Muscle of leg (tissue), 11 donors: ENCODE results near the gene NCOA1. TPM values are rescaled to one million over a fixed set of nuclear protein-coding genes. Genes with fewer than 3 reads are reported as not detected.
"Not testable (repeated sequence)": the region's sequence is repeated elsewhere in the genome, so short reads cannot be mapped to it uniquely, and the experiment has no call there.

Experiments
- DNase-seq: peaks from one replicate; pipeline ENCODE4 v3.0.0; 2013
- H3K27ac ChIP-seq: one replicate; pipeline ENCODE4 v1.5.1; 2013; ENCODE audit warnings: mild to moderate bottlenecking, low read length, control low read depth
- H3K27me3 ChIP-seq: one replicate; pipeline ENCODE4 v1.6.1; 2013; ENCODE audit warnings: low read length; ENCODE audit not compliant: control insufficient read depth, insufficient read depth
- H3K36me3 ChIP-seq: one replicate; pipeline ENCODE4 v1.6.1; 2013; ENCODE audit warnings: low read length; ENCODE audit not compliant: control insufficient read depth, insufficient read depth
- H3K4me1 ChIP-seq: one replicate; pipeline ENCODE4 v1.6.1; 2013; ENCODE audit warnings: low read length; ENCODE audit not compliant: control insufficient read depth, insufficient read depth
- H3K4me3 ChIP-seq: one replicate; pipeline ENCODE4 v1.5.1; 2013; ENCODE audit warnings: low read length, control low read depth
- H3K9me3 ChIP-seq: replicated peaks from 2 replicates; pipeline ENCODE4 v1.6.1; 2013; ENCODE audit warnings: low read depth, low read length; ENCODE audit not compliant: control insufficient read depth
- WGBS: methylation state at CpG from one replicate; pipeline ENCODE4 v1.1.5; 2013; ENCODE audit warnings: missing lambda C conversion rate; ENCODE audit not compliant: insufficient coverage; 5-methylcytosine and 5-hydroxymethylcytosine counted together
- polyA plus RNA-seq, 8 donors: library from polyadenylated mRNA; unstranded; fragments of 120-200 nt; gene quantifications; one replicate each; pipeline versions ENCODE4 v1.2.1 to v1.2.3, GENCODE V29; 2013; ENCODE audit warnings: inconsistent platforms in 1 of 8, low replicate concordance in 1 of 8; ENCODE audit not compliant: insufficient read length in 8 of 8, insufficient read depth in 1 of 8
- total RNA-seq: library from RNA; stranded (reverse); fragments of 120-200 nt; gene quantifications from one replicate; pipeline ENCODE4 v1.2.4, GENCODE V29; 2013

Gene NCOA1
- total and polyA plus RNA-seq, 9 donors: 69.6 to 106 (median 89.6) TPM

GRCh38 chr2:24473626-24474025, 17.4 kb upstream of the NCOA1 start:
- Histone ChIP-seq H3K4me3 (no peak overlapping the region), H3K27me3 (no peaks in the 10 kb centered on the region), H3K27ac (no peak overlapping the region), H3K36me3 (no peaks in the 10 kb centered on the region), H3K4me1 (peaks cover 5% of the 10 kb centered on the region), H3K9me3 (no peaks in the 10 kb centered on the region)
- no peak for DNase-seq

DNA sequence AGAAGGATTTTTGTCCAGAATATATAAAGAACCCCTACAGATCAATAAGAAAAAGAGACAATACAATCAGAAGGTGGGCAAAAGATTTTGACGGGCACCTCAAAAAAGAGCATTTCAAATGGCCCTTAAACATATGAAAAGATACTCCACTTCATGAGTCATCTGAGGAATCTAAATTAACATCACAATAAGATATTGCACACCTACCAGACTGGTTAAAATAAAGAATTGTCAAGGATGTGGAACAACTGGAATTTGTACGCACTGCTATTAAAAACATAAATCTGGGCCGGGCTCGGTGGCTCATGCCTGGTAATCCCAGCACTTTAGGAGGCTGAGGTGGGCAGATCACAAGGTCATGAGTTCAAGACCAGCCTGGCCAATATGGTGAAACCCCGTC, 17.0 kb upstream of the NCOA1 start:
- H3K36me3 ChIP-seq: no peaks in the 10 kb centered on the region
- H3K9me3 ChIP-seq: no peaks in the 10 kb centered on the region
- 85% methylated on average over 4 of the region's 5 CpGs for WGBS
- H3K4me1 ChIP-seq: peaks cover 5% of the 10 kb centered on the region
- H3K27me3 ChIP-seq: no peaks in the 10 kb centered on the region
- H3K27ac ChIP-seq: no peak overlapping the region
- DNase-seq: no peak
- no peak overlapping the region for H3K4me3 ChIP-seq

- no peak for DNase-seq
- 62% methylated on average over 3 of the region's 6 CpGs for WGBS
- H3K27ac ChIP-seq: no peak overlapping the region
- H3K27me3 ChIP-seq: no peaks in the 10 kb centered on the region
- H3K4me3 ChIP-seq: no peak overlapping the region
- peaks cover 3% of the 10 kb centered on the region for H3K4me1 ChIP-seq
- peaks cover 4% of the 10 kb centered on the region for H3K9me3 ChIP-seq
- no peaks in the 10 kb centered on the region for H3K36me3 ChIP-seq
Measured at GRCh38 chr2:24477229-24477628, 13.8 kb upstream of the NCOA1 start.

DNA sequence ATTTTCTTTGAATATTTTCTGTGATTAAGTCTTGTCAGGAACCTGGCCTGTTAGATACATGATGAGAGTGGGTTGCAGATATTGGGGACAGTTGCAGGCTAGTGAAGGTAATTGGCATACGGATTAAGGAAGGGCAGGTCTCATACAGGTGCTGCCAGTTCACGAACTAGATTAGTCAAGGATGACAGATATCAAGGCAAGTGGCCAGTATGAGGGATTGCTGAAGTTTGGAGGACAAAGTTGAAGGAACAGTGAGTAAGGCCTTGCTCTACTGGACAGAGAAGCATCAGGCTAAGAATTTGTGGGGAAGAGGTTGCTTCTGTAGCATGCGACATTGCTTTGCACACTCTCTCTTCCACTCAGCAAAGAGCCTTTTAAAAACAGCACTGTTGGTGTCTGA, 12.8 kb upstream of the NCOA1 start:
- no peaks in the 10 kb centered on the region for H3K36me3 ChIP-seq
- H3K27me3 ChIP-seq: no peaks in the 10 kb centered on the region
- no peak overlapping the region for H3K27ac ChIP-seq
- DNase-seq: no peak
- H3K4me1 ChIP-seq: peaks cover 9% of the 10 kb centered on the region
- H3K9me3 ChIP-seq: peaks cover 4% of the 10 kb centered on the region
- WGBS: 70% methylated on average over 2 of the region's 3 CpGs
- H3K4me3 ChIP-seq: no peak overlapping the region

DNA sequence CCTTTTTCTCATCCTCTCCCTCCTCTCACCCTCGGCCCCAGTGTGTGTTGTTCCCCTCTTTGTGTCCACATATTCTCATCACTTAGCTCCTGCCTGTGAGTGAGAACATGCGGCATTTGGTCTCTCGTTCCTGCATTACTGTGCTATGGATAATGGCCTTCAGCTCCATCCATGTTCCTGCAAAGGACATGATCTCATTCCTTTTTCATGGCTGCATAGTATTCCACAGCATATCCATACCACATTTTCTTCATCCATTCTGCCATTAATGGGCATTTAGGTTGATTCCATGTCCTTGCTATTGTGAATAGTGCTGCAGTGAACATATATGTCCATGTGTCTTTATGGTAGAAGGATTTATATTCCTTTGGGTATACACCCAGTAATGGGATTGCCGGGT, 10.8 kb upstream of the NCOA1 start:
- no peak for DNase-seq
- no peaks in the 10 kb centered on the region for H3K27me3 ChIP-seq
- no peak overlapping the region for H3K4me3 ChIP-seq
- H3K36me3 ChIP-seq: no peaks in the 10 kb centered on the region
- WGBS: 94% methylated on average over 3 of the region's 4 CpGs
- H3K4me1 ChIP-seq: peaks cover 9% of the 10 kb centered on the region
- peaks cover 4% of the 10 kb centered on the region for H3K9me3 ChIP-seq
- H3K27ac ChIP-seq: no peak overlapping the region

DNA sequence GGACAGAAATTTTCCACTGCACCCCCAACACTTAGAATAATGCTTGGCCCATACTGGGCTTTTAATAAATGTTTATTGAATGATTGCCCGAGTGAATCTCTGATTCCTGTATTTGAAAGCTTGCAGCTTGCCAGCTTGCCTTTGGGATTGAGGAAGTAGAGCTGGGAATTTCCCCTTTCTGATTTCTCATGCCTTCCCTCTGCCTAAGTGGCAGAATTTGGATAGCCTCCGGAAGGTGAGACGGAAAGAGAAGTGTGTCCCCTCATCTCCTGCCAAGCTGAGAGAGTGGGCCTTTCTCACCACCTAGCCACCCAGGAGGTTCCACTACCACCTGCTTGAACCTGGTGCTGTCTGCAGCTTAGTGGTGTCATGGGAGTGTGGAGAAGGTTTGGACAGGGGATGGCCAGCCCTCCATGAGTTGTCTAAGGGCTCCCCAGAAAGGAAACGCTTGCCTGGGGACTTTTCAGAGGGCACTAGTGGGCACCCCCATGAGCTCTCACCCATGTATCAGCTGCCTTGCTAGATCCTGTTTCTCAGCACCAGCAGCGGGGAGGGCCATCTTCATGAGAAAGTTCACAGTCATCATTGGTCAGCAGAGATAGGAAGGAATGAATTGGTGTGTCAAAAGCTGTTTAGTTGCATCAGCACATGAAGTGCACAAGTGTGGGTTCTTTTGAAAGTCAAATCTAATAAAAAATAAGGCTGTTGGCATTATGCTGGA, 8.6 kb upstream of the NCOA1 start:
- Histone ChIP-seq H3K27ac (no peak overlapping the region), H3K27me3 (no peaks in the 10 kb centered on the region), H3K4me3 (no peak overlapping the region), H3K4me1 (peaks cover 9% of the 10 kb centered on the region), H3K36me3 (no peaks in the 10 kb centered on the region), H3K9me3 (peaks cover 4% of the 10 kb centered on the region)
- peak; percentile 38 for DNase-seq
- 87% methylated on average over 3 of the region's 5 CpGs for WGBS

DNA sequence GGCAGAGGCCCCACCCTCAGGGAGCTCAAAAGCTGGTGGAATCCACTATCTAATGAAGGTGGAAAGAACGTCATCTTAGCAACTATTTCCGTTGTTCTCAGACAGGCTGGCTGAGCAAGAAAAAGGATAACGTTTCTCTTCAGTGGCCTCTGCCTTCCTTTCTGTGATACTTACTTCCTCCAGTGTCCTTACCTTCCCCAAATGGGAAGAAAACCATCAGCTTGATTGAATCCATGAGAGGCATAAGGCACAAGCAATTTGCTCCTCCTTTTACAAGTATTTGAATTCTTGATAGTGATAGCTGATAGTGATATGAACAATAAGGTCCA, 8.1 kb upstream of the NCOA1 start:
- H3K27me3 ChIP-seq: no peaks in the 10 kb centered on the region
- peaks cover 4% of the 10 kb centered on the region for H3K9me3 ChIP-seq
- H3K27ac ChIP-seq: no peak overlapping the region
- no peak for DNase-seq
- H3K4me3 ChIP-seq: no peak overlapping the region
- H3K36me3 ChIP-seq: no peaks in the 10 kb centered on the region
- H3K4me1 ChIP-seq: peaks cover 9% of the 10 kb centered on the region
- WGBS: 44% methylated on average over 3 of the region's 3 CpGs

DNA sequence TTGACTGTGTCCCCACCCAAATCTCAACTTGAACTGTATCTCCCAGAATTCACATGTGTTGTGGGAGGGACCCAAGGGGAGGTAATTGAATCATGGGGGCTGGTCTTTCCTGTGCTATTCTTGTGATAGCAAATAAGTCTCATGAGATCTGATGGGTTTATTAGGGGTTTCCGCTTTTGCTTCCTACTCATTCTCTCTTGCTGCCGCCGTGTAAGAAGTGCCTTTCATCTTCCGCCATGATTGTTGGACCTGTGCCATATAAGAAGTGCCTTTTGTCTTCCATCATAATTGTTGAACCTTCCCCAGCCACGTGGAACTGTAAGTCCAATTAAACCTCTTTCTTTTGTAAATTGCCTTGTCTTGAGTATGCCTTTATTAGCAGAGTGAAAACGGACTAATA, 6.4 kb upstream of the NCOA1 start:
- WGBS: 100% methylated on average over 1 of the region's 6 CpGs
- not testable (repeated sequence) for DNase-seq

GRCh38 chr2:24485197-24485596, 5.9 kb upstream of the NCOA1 start:
- Histone ChIP-seq H3K9me3 (peaks cover 2% of the 10 kb centered on the region), H3K4me1 (peaks cover 15% of the 10 kb centered on the region), H3K36me3 (no peaks in the 10 kb centered on the region), H3K27me3 (no peaks in the 10 kb centered on the region), H3K4me3 (no peak overlapping the region), H3K27ac (peak overlapping the region; percentile 58)
- DNase-seq: peak; percentile 87
- no CpG with 5 or more reads among the region's 3 CpGs for WGBS

More for the DNA sequence above, 6.4 kb upstream of the NCOA1 start:
- not testable (repeated sequence) for H3K4me1 ChIP-seq, H3K36me3 ChIP-seq, H3K4me3 ChIP-seq, H3K27me3 ChIP-seq, H3K9me3 ChIP-seq
- peak overlapping the region; percentile 58 for H3K27ac ChIP-seq

- no CpG with 5 or more reads among the region's 3 CpGs for WGBS
- H3K27ac ChIP-seq: no peak overlapping the region
- DNase-seq: peak; percentile 11
Measured at GRCh38 chr2:24486636-24487205, 4.3 kb upstream of the NCOA1 start.

More at GRCh38 chr2:24486636-24487205, 4.3 kb upstream of the NCOA1 start:
- no peaks in the 10 kb centered on the region for H3K27me3 ChIP-seq
- no peaks in the 10 kb centered on the region for H3K9me3 ChIP-seq
- H3K4me1 ChIP-seq: peaks cover 16% of the 10 kb centered on the region
- H3K36me3 ChIP-seq: no peaks in the 10 kb centered on the region
- no peak overlapping the region for H3K4me3 ChIP-seq
